ENCODE measurements around the gene SEMA3C.

The SEMA3C gene

GRCh38 chr7:80729591-80730320 lies 189.1 kb downstream of the SEMA3C start:
- DNase-seq: no peak

- DNase-seq: no peak
Measured at GRCh38 chr7:80726666-80727065, 192.2 kb downstream of the SEMA3C start.

GRCh38 chr7:80725181-80725611 lies 193.7 kb downstream of the SEMA3C start:
- no peak for DNase-seq

- no peak for DNase-seq
Measured at GRCh38 chr7:80724249-80724871, 194.5 kb downstream of the SEMA3C start.

GRCh38 chr7:80722616-80723195 lies 196.1 kb downstream of the SEMA3C start:
- no peak for DNase-seq

GRCh38 chr7:80721883-80722615 lies 196.8 kb downstream of the SEMA3C start:
- DNase-seq: no peak

GRCh38 chr7:80720146-80720545 lies 198.7 kb downstream of the SEMA3C start:
- no peak for DNase-seq

GRCh38 chr7:80719261-80719660 lies 199.6 kb downstream of the SEMA3C start:
- no peak for DNase-seq

- no peak for DNase-seq
Measured at GRCh38 chr7:80711531-80711930, 207.3 kb downstream of the SEMA3C start.

GRCh38 chr7:80708123-80708522 lies 210.7 kb downstream of the SEMA3C start:
- DNase-seq: no peak

GRCh38 chr7:80707318-80707717 lies 211.5 kb downstream of the SEMA3C start:
- no peak for DNase-seq

- no peak for DNase-seq
Measured at GRCh38 chr7:80705130-80705781, 213.6 kb downstream of the SEMA3C start.

GRCh38 chr7:80703272-80703671 lies 215.6 kb downstream of the SEMA3C start:
- no peak for DNase-seq

- DNase-seq: no peak
Measured at GRCh38 chr7:80699721-80700256, 219.1 kb downstream of the SEMA3C start.

- DNase-seq: peak; percentile 55 to 80
Measured at GRCh38 chr7:80699045-80699638, 219.7 kb downstream of the SEMA3C start.

All from NCI-H526 (cell line).